SJCRH30 (cell line): ENCODE data around the gene CDK6. TPM values are rescaled to one million over a fixed set of nuclear protein-coding genes. Genes with fewer than 3 reads are reported as not detected.

Source experiments
- DNase-seq, 2 experiments: peaks; one replicate each; pipeline ENCODE4 v3.0.0-alpha.2; 2015 to 2020
- H3K27ac ChIP-seq: fragments of 250-450 bp; sonication (Bioruptor Pico); 2 replicates; pipeline ENCODE4 v1.5.1; 2020; ENCODE audit warnings: mild to moderate bottlenecking, moderate library complexity
- H3K27me3 ChIP-seq: fragments of 250-450 bp; sonication (Bioruptor Pico); 2 replicates; pipeline ENCODE4 v1.5.1; 2020; ENCODE audit warnings: mild to moderate bottlenecking, moderate library complexity
- H3K36me3 ChIP-seq: fragments of 250-450 bp; sonication (Bioruptor Pico); 2 replicates; pipeline ENCODE4 v1.5.1; 2020; ENCODE audit warnings: mild to moderate bottlenecking, moderate library complexity
- H3K4me1 ChIP-seq: fragments of 250-450 bp; sonication (Bioruptor Pico); 2 replicates; pipeline ENCODE4 v1.5.1; 2020; ENCODE audit warnings: mild to moderate bottlenecking, moderate library complexity
- H3K4me3 ChIP-seq: fragments of 250-450 bp; sonication (Bioruptor Pico); 2 replicates; pipeline ENCODE4 v1.5.1; 2020; ENCODE audit warnings: mild to moderate bottlenecking, moderate library complexity
- H3K9me3 ChIP-seq: fragments of 250-450 bp; sonication (Bioruptor Pico); replicated peaks from 2 replicates; pipeline ENCODE4 v1.5.1; 2020; ENCODE audit warnings: mild to moderate bottlenecking, moderate library complexity
- total RNA-seq: library from RNA; depleted of rRNA; stranded (reverse); fragments of >200 nt; shearing (Covaris generic); gene quantifications from 2 replicates; pipeline ENCODE4 v1.2.3, GENCODE V29; 2014

The CDK6 gene
- total RNA-seq, 1 experiment from 2014 or later, result 194 TPM

DNA sequence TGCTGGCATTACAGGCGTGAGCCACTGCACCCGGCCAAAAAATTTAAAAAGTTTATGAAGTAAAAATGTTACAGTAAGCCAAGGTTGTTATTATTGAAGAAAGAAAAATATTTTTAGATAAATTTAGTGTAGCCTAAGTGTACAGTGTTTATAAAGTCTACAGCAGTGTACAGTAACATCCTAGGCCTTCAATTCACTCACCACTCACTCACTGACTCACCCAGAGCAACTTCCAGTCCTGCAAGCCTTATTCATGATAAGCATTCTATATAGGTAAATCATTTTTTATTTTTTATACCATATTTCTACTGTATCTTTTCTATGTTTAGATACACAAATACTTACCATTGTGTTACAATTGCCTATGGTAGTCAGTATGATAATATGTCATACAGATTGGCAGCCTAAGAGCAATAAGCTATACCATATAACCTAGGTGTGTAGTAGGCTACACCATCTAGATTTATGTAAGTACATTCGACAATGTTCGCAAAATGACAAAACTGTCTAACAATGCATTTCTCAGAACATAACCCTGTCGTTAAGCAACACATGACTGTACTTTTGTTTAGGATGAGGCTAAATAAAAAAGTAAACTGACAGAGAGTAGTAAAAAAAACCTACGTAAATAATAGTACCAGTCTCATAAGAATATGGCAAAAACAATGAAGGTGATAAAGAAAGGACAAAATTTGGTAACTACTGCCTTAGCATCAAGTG, 168.4 kb downstream of the CDK6 start:
- H3K4me1 ChIP-seq, result no peaks in the 10 kb centered on the region
- H3K9me3 ChIP-seq, result no peaks in the 10 kb centered on the region
- no peak overlapping the region for H3K27ac ChIP-seq
- DNase-seq, result no peak
- H3K27me3 ChIP-seq, result no peaks in the 10 kb centered on the region
- peaks cover 77% of the 10 kb centered on the region for H3K36me3 ChIP-seq
- H3K4me3 ChIP-seq, result no peak overlapping the region

DNA sequence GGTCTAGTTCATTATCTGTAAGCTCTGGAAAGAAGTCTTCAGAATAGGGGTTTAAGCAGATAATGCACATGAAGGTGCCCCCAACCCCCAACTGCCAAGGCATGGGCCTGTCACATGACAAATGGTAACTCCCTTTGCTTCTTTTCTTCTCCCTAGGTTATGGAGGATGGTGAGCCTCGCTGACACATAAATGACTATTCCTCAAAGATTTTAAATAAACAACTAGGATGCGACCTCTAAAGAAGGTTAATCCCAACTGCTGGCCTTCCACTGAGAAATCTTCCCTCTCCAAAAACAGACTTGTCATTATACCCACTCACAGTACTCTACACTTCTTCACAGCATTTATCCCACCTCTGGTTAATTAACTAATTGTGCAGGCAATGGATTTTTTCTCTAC, 170.4 kb downstream of the CDK6 start:
- Histone ChIP-seq H3K27ac (no peak overlapping the region), H3K4me3 (no peak overlapping the region), H3K9me3 (no peaks in the 10 kb centered on the region), H3K36me3 (peaks cover 73% of the 10 kb centered on the region), H3K27me3 (no peaks in the 10 kb centered on the region), H3K4me1 (no peaks in the 10 kb centered on the region)
- no peak for DNase-seq

DNA sequence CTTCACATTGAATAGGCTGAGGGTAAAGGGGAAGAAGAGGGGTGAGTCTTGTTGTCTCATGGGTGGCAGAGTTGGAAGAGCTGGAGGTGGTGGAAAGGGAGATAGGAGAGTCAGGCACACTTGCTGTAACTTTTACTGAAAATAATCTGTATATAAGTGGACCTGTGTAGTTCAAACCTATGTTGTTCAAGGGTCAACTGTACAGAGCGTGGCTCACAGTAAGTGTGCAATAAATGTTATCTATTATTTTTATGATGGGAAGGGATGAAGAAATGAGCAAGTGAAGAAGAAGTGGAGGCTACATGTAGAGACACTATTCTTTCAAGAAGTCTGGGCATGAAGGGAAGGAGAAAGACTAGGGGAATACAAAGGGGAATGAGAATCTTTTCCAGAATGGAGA, 174.7 kb downstream of the CDK6 start:
- no peak overlapping the region for H3K4me3 ChIP-seq
- H3K4me1 ChIP-seq, result no peaks in the 10 kb centered on the region
- peaks cover 62% of the 10 kb centered on the region for H3K36me3 ChIP-seq
- no peak overlapping the region for H3K27ac ChIP-seq
- no peaks in the 10 kb centered on the region for H3K9me3 ChIP-seq
- no peaks in the 10 kb centered on the region for H3K27me3 ChIP-seq
- DNase-seq, result no peak

DNA sequence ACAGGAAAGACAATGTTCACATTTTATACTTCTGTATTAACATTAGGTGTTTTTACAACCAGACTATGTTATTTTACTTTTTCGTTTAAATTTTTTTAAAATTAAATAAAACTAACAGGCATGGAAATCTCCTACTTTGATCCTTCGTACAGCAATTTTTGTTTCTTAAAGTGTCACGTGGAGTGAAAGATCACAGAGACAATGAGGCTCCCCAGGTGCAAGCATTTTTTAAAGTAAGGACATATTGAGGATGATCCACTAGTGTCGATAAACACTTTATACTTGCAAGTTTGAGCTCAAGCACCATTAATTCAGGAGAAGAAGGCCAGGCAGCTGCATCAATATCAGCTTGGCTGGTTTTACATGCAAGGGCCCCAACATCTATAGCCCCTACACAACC, 177.7 kb downstream of the CDK6 start:
- Histone ChIP-seq H3K9me3 (no peaks in the 10 kb centered on the region), H3K4me1 (no peaks in the 10 kb centered on the region), H3K4me3 (no peak overlapping the region), H3K27ac (no peak overlapping the region), H3K36me3 (peaks cover 48% of the 10 kb centered on the region), H3K27me3 (no peaks in the 10 kb centered on the region)
- DNase-seq, result no peak

DNA sequence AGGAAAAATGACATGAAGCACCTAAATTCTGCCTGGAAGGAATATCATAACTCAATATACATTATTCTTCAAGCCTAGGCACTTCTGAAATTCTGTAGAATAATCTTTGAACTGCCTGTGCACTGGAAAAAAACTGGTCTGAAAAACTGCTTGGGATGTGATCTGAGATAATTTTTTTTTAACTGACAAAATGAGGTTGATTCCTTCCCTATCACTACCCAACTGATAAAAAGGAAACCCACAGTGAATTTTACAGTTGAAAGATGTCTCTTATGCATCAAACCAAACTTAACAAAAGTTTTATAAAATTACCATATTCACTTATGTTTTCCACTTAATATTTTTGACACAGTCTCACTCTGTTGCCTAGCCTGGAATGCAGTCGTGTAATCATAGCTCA, 179.0 kb downstream of the CDK6 start:
- Histone ChIP-seq H3K27me3 (no peaks in the 10 kb centered on the region), H3K4me3 (no peak overlapping the region), H3K9me3 (no peaks in the 10 kb centered on the region), H3K36me3 (peaks cover 42% of the 10 kb centered on the region), H3K27ac (no peak overlapping the region), H3K4me1 (no peaks in the 10 kb centered on the region)
- DNase-seq, result no peak

DNA sequence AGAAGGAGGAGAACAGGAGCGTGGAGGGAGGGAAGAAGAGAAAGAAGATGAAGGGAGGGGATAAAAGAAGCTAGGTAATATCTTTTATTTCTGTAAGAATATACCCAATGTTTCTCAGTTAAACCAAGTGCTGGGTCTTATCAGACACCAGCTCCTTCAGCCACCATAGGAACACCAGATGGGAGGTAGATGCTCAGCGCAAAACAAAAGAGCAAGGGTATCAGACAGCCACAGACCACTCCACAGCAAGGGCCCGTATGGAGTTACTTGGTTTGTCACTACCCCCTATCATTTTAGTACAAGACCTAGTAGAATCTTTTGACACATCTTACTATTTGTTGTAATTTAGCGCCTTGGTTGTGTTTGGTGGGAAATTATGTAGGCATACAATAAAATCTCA, 180.3 kb downstream of the CDK6 start:
- no peak for DNase-seq
- H3K9me3 ChIP-seq, result no peaks in the 10 kb centered on the region
- no peak overlapping the region for H3K4me3 ChIP-seq
- peaks cover 38% of the 10 kb centered on the region for H3K36me3 ChIP-seq
- H3K27me3 ChIP-seq, result no peaks in the 10 kb centered on the region
- no peaks in the 10 kb centered on the region for H3K4me1 ChIP-seq
- no peak overlapping the region for H3K27ac ChIP-seq

DNA sequence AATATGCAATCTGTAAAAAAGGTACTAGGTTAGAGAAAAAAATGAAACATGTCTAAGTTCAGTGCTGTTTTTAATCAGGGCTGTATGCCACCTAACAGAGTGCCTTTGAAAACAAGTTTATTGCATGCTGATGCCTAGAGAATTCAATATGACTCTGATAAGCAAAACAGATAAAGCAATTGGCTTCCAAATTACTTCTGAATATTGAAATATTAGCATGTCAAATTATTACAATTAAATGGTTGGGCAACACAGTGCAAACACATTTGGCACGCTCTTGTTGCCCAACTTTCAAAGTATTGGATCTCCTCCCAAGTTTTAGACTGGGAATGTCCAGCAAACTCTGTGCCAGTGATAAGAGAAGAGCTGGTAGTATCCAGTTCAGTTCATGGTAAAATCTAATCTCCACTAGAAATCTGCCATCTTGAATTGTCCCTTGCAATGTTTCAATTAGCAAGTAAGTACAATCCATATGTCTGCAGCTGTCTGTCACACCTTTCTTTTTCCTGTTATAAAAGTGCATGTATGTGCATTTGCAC, 181.0 kb downstream of the CDK6 start:
- H3K9me3 ChIP-seq, result no peaks in the 10 kb centered on the region
- H3K4me1 ChIP-seq, result no peaks in the 10 kb centered on the region
- no peaks in the 10 kb centered on the region for H3K27me3 ChIP-seq
- DNase-seq, result no peak
- H3K36me3 ChIP-seq, result peaks cover 33% of the 10 kb centered on the region
- H3K27ac ChIP-seq, result no peak overlapping the region
- no peak overlapping the region for H3K4me3 ChIP-seq

DNA sequence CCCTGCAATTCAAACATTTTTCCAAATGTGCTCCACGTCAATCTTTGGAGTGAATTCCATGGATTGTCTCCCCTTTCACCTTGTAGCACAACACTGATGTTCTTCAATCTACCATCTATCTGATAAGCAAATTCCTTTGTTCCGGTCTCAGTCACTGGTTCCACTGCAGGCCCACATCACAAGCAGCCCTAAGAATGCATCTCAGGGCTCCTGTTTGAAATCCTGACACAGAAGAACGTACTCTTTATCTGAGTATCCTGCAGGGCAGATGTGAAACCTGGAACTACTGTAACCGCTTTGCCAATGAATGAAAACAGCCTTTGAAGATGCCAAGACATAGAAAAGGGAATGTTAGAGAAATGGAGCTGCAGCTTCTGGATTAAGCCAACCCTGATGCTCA, 183.2 kb downstream of the CDK6 start:
- no peak for DNase-seq
- no peaks in the 10 kb centered on the region for H3K27me3 ChIP-seq
- H3K27ac ChIP-seq, result no peak overlapping the region
- H3K4me3 ChIP-seq, result no peak overlapping the region
- peaks cover 3% of the 10 kb centered on the region for H3K4me1 ChIP-seq
- H3K36me3 ChIP-seq, result peaks cover 14% of the 10 kb centered on the region
- H3K9me3 ChIP-seq, result no peaks in the 10 kb centered on the region

DNA sequence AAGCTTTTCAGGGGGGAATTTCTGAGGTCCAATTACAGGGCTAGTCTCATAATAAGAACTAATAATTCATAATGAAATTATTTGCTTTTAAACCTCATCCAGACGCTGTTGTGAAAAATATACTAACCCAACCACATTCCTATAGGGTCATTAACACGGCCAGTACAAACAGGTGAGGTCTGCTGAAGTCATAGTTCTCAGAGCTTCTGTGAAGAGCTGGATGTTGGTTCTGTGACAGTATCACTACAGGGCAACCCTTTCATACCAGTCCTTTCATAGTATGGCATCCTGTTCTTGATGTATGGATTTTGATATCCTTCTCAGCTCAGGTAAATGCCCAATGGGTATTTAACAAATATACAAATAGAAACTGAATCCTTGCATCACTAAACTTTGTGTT, 183.8 kb downstream of the CDK6 start:
- no peak overlapping the region for H3K4me3 ChIP-seq
- peaks cover 5% of the 10 kb centered on the region for H3K4me1 ChIP-seq
- H3K27ac ChIP-seq, result no peak overlapping the region
- H3K36me3 ChIP-seq, result peaks cover 11% of the 10 kb centered on the region
- no peaks in the 10 kb centered on the region for H3K9me3 ChIP-seq
- DNase-seq, result no peak
- H3K27me3 ChIP-seq, result no peaks in the 10 kb centered on the region

DNA sequence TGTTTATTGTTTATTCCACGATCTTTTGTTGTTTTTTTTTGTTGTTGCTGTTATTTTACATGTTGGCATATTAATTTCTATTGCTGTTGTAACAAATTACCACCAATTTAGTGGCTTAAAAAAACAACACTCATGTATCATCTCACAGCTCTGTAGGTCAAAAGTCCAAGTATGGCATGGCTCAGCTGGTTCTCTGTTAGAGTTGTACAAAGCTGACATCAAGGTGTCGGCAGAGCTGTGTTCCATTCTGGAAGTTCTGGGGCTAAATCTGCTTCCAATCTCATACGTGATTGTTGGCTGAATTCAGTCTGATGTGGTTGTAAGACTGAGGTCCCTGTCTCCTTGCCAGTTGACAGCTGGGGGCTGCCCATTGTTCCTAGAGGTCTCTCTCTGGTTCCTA, 186.0 kb downstream of the CDK6 start:
- no peaks in the 10 kb centered on the region for H3K9me3 ChIP-seq
- H3K4me1 ChIP-seq, result peaks cover 12% of the 10 kb centered on the region
- H3K27ac ChIP-seq, result no peak overlapping the region
- H3K27me3 ChIP-seq, result no peaks in the 10 kb centered on the region
- DNase-seq, result no peak
- no peak overlapping the region for H3K4me3 ChIP-seq
- H3K36me3 ChIP-seq, result peaks cover 9% of the 10 kb centered on the region

DNA sequence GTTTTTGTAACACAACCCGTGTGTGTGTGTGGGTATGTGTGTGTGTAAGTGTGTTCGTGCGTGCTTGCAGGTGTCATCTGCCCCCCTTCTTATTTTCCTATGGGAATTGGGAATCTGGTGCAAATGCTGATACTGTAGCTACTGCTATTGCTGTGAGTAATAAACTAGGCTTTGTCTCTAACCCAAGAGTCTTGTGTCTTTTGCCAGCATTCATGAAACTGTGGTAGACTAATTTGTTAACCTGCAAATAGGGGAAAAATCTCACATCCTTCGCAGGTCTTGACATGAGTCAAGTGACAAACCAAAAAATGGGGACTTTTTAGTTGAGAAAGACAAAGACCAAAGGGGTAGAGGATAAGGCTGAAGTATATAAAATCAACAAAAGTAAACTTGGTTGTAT, 188.3 kb downstream of the CDK6 start:
- Histone ChIP-seq H3K27ac (no peak overlapping the region), H3K36me3 (peaks cover 10% of the 10 kb centered on the region), H3K4me1 (peaks cover 28% of the 10 kb centered on the region), H3K4me3 (no peak overlapping the region), H3K9me3 (no peaks in the 10 kb centered on the region), H3K27me3 (no peaks in the 10 kb centered on the region)
- no peak for DNase-seq

DNA sequence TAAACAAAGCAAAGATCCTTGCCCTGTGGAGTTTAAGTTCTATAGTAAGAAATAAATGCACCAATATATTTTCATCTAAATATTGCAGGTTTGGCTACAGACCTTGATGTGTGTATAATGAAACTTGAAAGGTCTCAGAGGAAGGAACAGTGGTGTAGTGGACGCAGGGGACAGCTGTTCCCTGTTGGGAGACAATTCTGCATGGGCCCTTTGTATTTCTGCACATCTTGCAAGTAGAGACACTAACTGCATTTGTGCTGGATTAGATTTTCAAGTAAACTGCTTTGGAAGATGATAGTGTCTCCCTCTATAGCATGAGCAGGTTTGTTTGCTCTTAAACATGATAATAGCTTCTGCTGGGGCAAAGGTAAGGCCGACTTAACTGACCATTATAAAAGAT, 188.7 kb downstream of the CDK6 start:
- Histone ChIP-seq H3K4me1 (peaks cover 28% of the 10 kb centered on the region), H3K27me3 (no peaks in the 10 kb centered on the region)
- DNase-seq, result peak in 1 of 2 experiments; percentile 41

DNA sequence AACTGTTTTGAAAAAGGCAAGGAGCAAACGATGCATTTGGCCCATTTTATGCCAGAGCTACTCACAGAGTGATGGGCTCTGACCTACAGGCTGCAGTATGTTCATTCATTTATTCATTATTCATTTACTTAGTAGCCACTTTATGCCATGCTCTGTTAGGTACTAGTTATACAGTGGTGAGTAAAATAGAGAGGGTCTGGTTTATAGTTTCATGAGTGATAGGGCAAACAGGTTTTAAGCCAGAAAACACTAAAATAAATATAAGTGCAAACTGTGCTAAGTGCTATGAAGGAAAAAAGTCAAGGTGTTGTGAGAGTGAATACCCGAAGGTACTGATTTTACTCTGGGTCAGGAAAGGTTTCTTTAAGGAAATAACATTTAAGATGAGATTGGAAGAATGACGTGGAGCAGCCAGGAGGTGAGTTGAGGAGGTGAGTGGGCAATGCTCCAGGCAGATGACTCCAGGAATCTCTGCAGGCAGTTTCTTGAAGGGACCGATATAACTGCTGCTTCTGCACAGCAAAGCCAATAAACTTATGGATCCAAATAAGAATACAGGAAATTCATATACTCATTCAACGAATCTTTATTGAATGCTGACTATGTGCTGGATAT, 189.3 kb downstream of the CDK6 start:
- Histone ChIP-seq H3K27me3 (no peaks in the 10 kb centered on the region), H3K9me3 (no peaks in the 10 kb centered on the region), H3K4me3 (no peak overlapping the region), H3K27ac (no peak overlapping the region), H3K36me3 (peaks cover 15% of the 10 kb centered on the region; the same call in 1 of the 2 replicates), H3K4me1 (peaks cover 33% of the 10 kb centered on the region)
- no peak for DNase-seq

More for the DNA sequence above, 188.7 kb downstream of the CDK6 start:
- no peak overlapping the region for H3K27ac ChIP-seq
- peaks cover 11% of the 10 kb centered on the region for H3K36me3 ChIP-seq
- no peaks in the 10 kb centered on the region for H3K9me3 ChIP-seq
- no peak overlapping the region for H3K4me3 ChIP-seq

DNA sequence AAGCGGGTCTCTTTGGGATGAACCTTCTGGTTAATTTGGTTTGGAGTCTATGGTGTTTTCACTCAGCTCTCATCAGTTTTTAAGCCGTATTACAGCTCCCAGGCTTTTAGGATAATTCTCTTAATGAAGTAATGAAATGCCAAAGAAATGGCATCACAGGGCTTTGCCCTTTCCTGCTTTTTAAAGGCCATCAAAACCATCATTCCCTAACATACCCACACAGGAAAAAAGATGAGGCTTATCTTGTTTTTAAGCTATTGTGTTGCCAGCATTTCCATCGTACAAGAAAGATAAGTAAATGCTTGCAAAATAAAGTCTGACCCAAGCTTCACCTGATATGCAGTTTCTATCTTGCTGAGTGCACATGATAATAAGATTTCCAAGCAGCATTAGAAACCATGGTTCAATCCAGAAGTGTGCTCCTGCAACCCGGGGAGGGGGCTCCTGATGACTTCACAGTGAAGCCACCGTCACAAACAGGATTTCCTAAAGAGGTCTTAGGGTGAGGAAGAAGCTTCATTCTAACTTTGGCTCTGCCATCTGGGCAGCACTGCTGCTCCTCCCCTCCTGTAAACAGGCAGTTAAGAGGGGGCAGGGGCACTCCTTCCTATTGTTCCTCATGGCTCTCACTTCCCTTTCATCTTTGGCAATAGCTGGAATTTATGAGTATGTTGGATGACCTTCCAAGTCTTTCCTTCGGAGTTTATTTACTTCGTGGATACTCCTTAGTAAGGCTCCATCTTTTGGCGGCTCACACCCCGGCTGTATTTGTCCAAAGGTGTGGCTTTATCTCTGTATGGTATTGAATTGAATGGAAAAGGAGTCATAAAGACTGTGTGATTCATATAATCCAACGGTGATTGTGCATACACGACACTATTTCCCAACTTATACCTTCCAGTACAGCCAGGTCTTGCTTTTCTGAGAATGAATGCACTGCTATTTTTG, 191.0 kb downstream of the CDK6 start:
- Histone ChIP-seq H3K36me3 (peaks cover 18% of the 10 kb centered on the region; the same call in 1 of the 2 replicates), H3K4me3 (no peak overlapping the region), H3K4me1 (peaks cover 40% of the 10 kb centered on the region), H3K9me3 (no peaks in the 10 kb centered on the region), H3K27me3 (no peaks in the 10 kb centered on the region), H3K27ac (peak overlapping the region; percentile 15; the same call in 1 of the 2 replicates)
- DNase-seq, result no peak
